Adrenal gland (tissue), 12 donors: ENCODE data around the gene ST3GAL4. TPM values are rescaled to one million over a fixed set of nuclear protein-coding genes. Genes with fewer than 3 reads are reported as not detected.
"Not testable (repeated sequence)": the region's sequence is repeated elsewhere in the genome, so short reads cannot be mapped to it uniquely, and the experiment has no call there.

Experiments
- DNase-seq, 7 donors: peaks; one replicate each; pipeline ENCODE4 v3.0.0-alpha.2; 2019 to 2020
- H3K27ac ChIP-seq, 5 donors: fragments of 200-600 bp; sonication (generic) in 4 of 5; 1 replicate in 3 of 5; 2 replicates in 2 of 5; pipeline versions ENCODE4 v1.5.1 to v1.8.0; 2016 to 2020; ENCODE audit warnings: mild to moderate bottlenecking in 1 of 5
- H3K27me3 ChIP-seq: fragments of 200-600 bp; 2 replicates; pipeline ENCODE4 v1.8.0; 2021
- H3K36me3 ChIP-seq, 2 donors: fragments of 200-600 bp; replicated peaks in 1 of 2; 1 replicate in 1 of 2; 2 replicates in 1 of 2; pipeline versions ENCODE4 v1.5.1 to v1.8.0; 2018 to 2022
- H3K4me1 ChIP-seq, 2 donors: fragments of 200-600 bp; replicated peaks in 1 of 2; 1 replicate in 1 of 2; 2 replicates in 1 of 2; pipeline versions ENCODE4 v1.5.1 to v1.8.0; 2018 to 2021
- H3K4me3 ChIP-seq, 4 donors: fragments of 200-600 bp; sonication (generic) in 3 of 4; one replicate each; pipeline ENCODE4 v1.5.1; 2016 to 2018
- H3K9me3 ChIP-seq, 3 donors: fragments of 200-600 bp; sonication (generic) in 1 of 3; replicated peaks in 1 of 3; 1 replicate in 2 of 3; 2 replicates in 1 of 3; pipeline versions ENCODE4 v1.5.1 to v1.8.0; 2016 to 2021
- CTCF ChIP-seq, 6 experiments: fragments of 450-650 bp in 4 of 6; fragments of 200-600 bp in 2 of 6; sonication (generic) in 1 of 6; IDR thresholded peaks; 1 replicate in 5 of 6; 2 replicates in 1 of 6; pipeline versions ENCODE4 v1.5.1 to v1.8.0; 2016 to 2021; ENCODE audit warnings: antibody characterized with exemption in 6 of 6, mild to moderate bottlenecking in 2 of 6, moderate library complexity in 1 of 6
- POLR2A ChIP-seq, 2 donors: fragments of 450-650 bp; IDR thresholded peaks; one replicate each; pipeline ENCODE4 v1.6.1; 2017; ENCODE audit warnings: antibody characterized with exemption in 2 of 2, mild to moderate bottlenecking in 2 of 2, moderate library complexity in 1 of 2
- WGBS, 4 donors: extraction: QIAGEN DNeasy Blood & Tissue Kit in 2 of 4; methylation state at CpG; one replicate each; pipeline versions ENCODE4 v1.1.5 to v1.1.7; 2013 to 2017; 5-methylcytosine and 5-hydroxymethylcytosine counted together
- intact Hi-C, 2 donors: fragments of 100-400 bp; cut with DNase I; formaldehyde crosslinking; loops; one replicate each; pipeline versions ENCODE4 v1.14.1 to v1.15.0; 2022 to 2023
- polyA plus RNA-seq, 3 donors: library from polyadenylated mRNA; stranded (reverse); fragments of 200-250 nt in 2 of 3; fragments of 350-450 nt in 1 of 3; fragmentation: Illumina TruSeq in 1 of 3; extraction: RNeasy Lipid Tissue Mini Kit (QIAGEN cat#74804) in 1 of 3; gene quantifications; one replicate each; pipeline ENCODE4 v1.2.3, GENCODE V29; 2013 to 2014
- total RNA-seq, 9 donors: library from RNA; depleted of rRNA in 4 of 9; stranded (reverse); fragments of >200 nt in 4 of 9; fragments of 120-200 nt in 1 of 9; fragmentation: NEBNext Ultra II Directional in 1 of 9; extraction: Animal tissue kit (Norgen Biotek cat#: 25700) in 1 of 9; gene quantifications; one replicate each; pipeline versions ENCODE4 v1.1.0 to v1.2.4, GENCODE V29; 2013 to 2023
- donor health status: healthy with polysubstance abuse.
- donor health status: Bipolar disorder and iron deficiency.
- donor health status: DM: yes; HTN: yes; CAD: no.
- donor health status: DM: no; HTN: no; CAD: no.
- donor health status: DM: no; HTN: no; CAD: no.
- donor health status: DM: yes; HTN: yes; CAD: no.

Gene ST3GAL4
- total and polyA plus RNA-seq, 12 donors, result 119 to 359 (median 163) TPM

GRCh38 chr11:126373389-126374066, 18.0 kb downstream of the ST3GAL4 start:
- Histone ChIP-seq H3K27ac (peak overlapping the region; percentile 10 to 83 (median 81)), H3K4me1 (peaks cover 13 to 55% of the 10 kb centered on the region in 2 donors)
- H3K4me3 ChIP-seq, intact Hi-C loops, H3K27me3 ChIP-seq, H3K36me3 ChIP-seq, H3K9me3 ChIP-seq: not testable (repeated sequence)
- DNase-seq, result peak in 6 of 7 donors; percentile 60 to 83 (median 72)
- WGBS, 4 donors, result 18 to 35% (median 31%) methylated on average over 10 to 12 of the region's 12 CpGs; no CpG with 5 or more reads in 1 of the 4 donors
- TF ChIP-seq POLR2A (IDR thresholded peaks at IDR 0.05), result peak in 1 of 2 donors; percentile 60

- H3K4me3 ChIP-seq, H3K9me3 ChIP-seq, H3K27me3 ChIP-seq, H3K36me3 ChIP-seq, intact Hi-C loops: not testable (repeated sequence)
- DNase-seq, result peak in 1 of 7 donors; percentile 23
- WGBS, 4 donors, result 87 to 94% (median 91%) methylated on average over 14 to 20 of the region's 28 CpGs
- Histone ChIP-seq H3K4me1 (peaks cover 21 to 54% of the 10 kb centered on the region in 2 donors), H3K27ac (peak overlapping the region in 3 of 5 donors; percentile 43 to 81 (median 62))
These were observed 19.2 kb downstream of the ST3GAL4 start for GRCh38 chr11:126374562-126375300.

- H3K27me3 ChIP-seq, result no peaks in the 10 kb centered on the region
- no peak overlapping the region for H3K4me3 ChIP-seq
- intact Hi-C loops, result no loop called here
- no peaks in the 10 kb centered on the region for H3K36me3 ChIP-seq
- no peaks in the 10 kb centered on the region for H3K9me3 ChIP-seq
- TF ChIP-seq POLR2A (IDR thresholded peaks at IDR 0.05), result no peak
- TF ChIP-seq CTCF (IDR thresholded peaks at IDR 0.05), result no peak
- no peak for DNase-seq
- H3K4me1 ChIP-seq, result peaks cover 21 to 51% of the 10 kb centered on the region in 2 donors
- H3K27ac ChIP-seq, result peak overlapping the region in 2 of 5 donors; percentile 15 to 29
- WGBS, 4 donors, result 71 to 78% (median 74%) methylated on average over 7 of the region's 7 CpGs
These were observed 20.2 kb downstream of the ST3GAL4 start for GRCh38 chr11:126375726-126376125.

- TF ChIP-seq CTCF (IDR thresholded peaks at IDR 0.05) (no peak), POLR2A (IDR thresholded peaks at IDR 0.05) (no peak)
- intact Hi-C loops, result no loop called here
- 24 to 42% (median 35%) methylated on average over 4 of the region's 4 CpGs for WGBS, 4 donors
These were observed 23.3 kb downstream of the ST3GAL4 start for GRCh38 chr11:126378763-126379162.

GRCh38 chr11:126380909-126381308, 25.4 kb downstream of the ST3GAL4 start:
- intact Hi-C loops, result no loop called here
- Histone ChIP-seq H3K27ac (peak overlapping the region in 2 of 5 donors; percentile 26 to 40), H3K9me3 (no peaks in the 10 kb centered on the region), H3K4me3 (no peak overlapping the region), H3K27me3 (no peaks in the 10 kb centered on the region), H3K36me3 (no peaks in the 10 kb centered on the region), H3K4me1 (peaks cover 8 to 37% of the 10 kb centered on the region in 2 donors)
- no peak for DNase-seq
- TF ChIP-seq POLR2A (IDR thresholded peaks at IDR 0.05), result no peak
- TF ChIP-seq CTCF (IDR thresholded peaks at IDR 0.05), result no peak
- 77 to 95% (median 87%) methylated on average over 2 to 4 of the region's 4 CpGs for whole genome bisulfite sequencing, 4 donors

More at GRCh38 chr11:126378763-126379162, 23.3 kb downstream of the ST3GAL4 start:
- H3K4me1 ChIP-seq, result peaks cover 12 to 47% of the 10 kb centered on the region in 2 donors
- no peak overlapping the region for H3K4me3 ChIP-seq
- no peaks in the 10 kb centered on the region for H3K9me3 ChIP-seq
- H3K27me3 ChIP-seq, result no peaks in the 10 kb centered on the region
- H3K27ac ChIP-seq, result peak overlapping the region in 3 of 5 donors; percentile 20 to 45 (median 44)
- peak in 6 of 7 donors; percentile 62 to 89 (median 82) for DNase-seq
- H3K36me3 ChIP-seq, result no peaks in the 10 kb centered on the region

- intact Hi-C loops, DNase-seq, H3K27me3 ChIP-seq, H3K4me3 ChIP-seq, H3K36me3 ChIP-seq, H3K9me3 ChIP-seq, H3K27ac ChIP-seq: not testable (repeated sequence)
- 47 to 49% methylated on average over 4 to 5 of the region's 10 CpGs; no CpG with 5 or more reads in 2 of the 4 donors for WGBS, 4 donors
- H3K4me1 ChIP-seq, result peaks cover 8 to 28% of the 10 kb centered on the region in 2 donors
These were observed 26.5 kb downstream of the ST3GAL4 start for GRCh38 chr11:126381960-126382359.

- Histone ChIP-seq H3K4me1 (peaks cover 8 to 28% of the 10 kb centered on the region in 2 donors), H3K27ac (peak overlapping the region in 3 of 5 donors; percentile 34 to 60 (median 50))
- H3K9me3 ChIP-seq, H3K27me3 ChIP-seq, intact Hi-C loops, H3K36me3 ChIP-seq, H3K4me3 ChIP-seq: not testable (repeated sequence)
- 49 to 82% (median 53%) methylated on average over 2 to 4 of the region's 4 CpGs for WGBS, 4 donors
- DNase-seq, result peak in 2 of 7 donors; percentile 54 to 61
These were observed 27.2 kb downstream of the ST3GAL4 start for GRCh38 chr11:126382641-126383040.
